ENCODE results near the gene NKAIN2. TPM values are rescaled to one million over a fixed set of nuclear protein-coding genes. Genes with fewer than 3 reads are reported as not detected.
A peak's percentile ranks its signal among the peaks of the same experiment; 100 is the strongest.

Gene NKAIN2
- total RNA-seq, 1 experiment from 2014 or later, result not detected

GRCh38 chr6:124829822-124830221 is 1026.2 kb downstream of the NKAIN2 start:
- H3K27ac ChIP-seq, result no peak overlapping the region
- no peak for DNase-seq (ENCODE audit: low read depth in 1 of 2, low spot score in 2 of 2)
- no peaks in the 10 kb centered on the region for H3K4me1 ChIP-seq (replicated peaks)
- no peaks in the 10 kb centered on the region for H3K36me3 ChIP-seq
- no peak overlapping the region for H3K4me3 ChIP-seq
- H3K27me3 ChIP-seq (replicated peaks), result no peaks in the 10 kb centered on the region
- no peaks in the 10 kb centered on the region for H3K9me3 ChIP-seq (replicated peaks)

GRCh38 chr6:124830506-124830905 is 1026.8 kb downstream of the NKAIN2 start:
- Histone ChIP-seq H3K27me3 (replicated peaks) (no peaks in the 10 kb centered on the region), H3K27ac (no peak overlapping the region), H3K4me1 (replicated peaks) (no peaks in the 10 kb centered on the region), H3K36me3 (no peaks in the 10 kb centered on the region), H3K4me3 (no peak overlapping the region), H3K9me3 (replicated peaks) (no peaks in the 10 kb centered on the region)
- DNase-seq (ENCODE audit: low read depth in 1 of 2, low spot score in 2 of 2), result no peak

- no peaks in the 10 kb centered on the region for H3K27me3 ChIP-seq (replicated peaks)
- no peak for DNase-seq (ENCODE audit: low read depth in 1 of 2, low spot score in 2 of 2)
- H3K36me3 ChIP-seq, result no peaks in the 10 kb centered on the region
- no peaks in the 10 kb centered on the region for H3K9me3 ChIP-seq (replicated peaks)
- H3K4me3 ChIP-seq, result no peak overlapping the region
- H3K4me1 ChIP-seq (replicated peaks), result no peaks in the 10 kb centered on the region
- H3K27ac ChIP-seq, result no peak overlapping the region
Observed at GRCh38 chr6:124854338-124854922, 1050.8 kb downstream of the NKAIN2 start.

GRCh38 chr6:124857746-124858145 is 1054.1 kb downstream of the NKAIN2 start:
- Histone ChIP-seq H3K36me3 (no peaks in the 10 kb centered on the region), H3K27me3 (replicated peaks) (no peaks in the 10 kb centered on the region), H3K4me1 (replicated peaks) (no peaks in the 10 kb centered on the region), H3K4me3 (no peak overlapping the region), H3K27ac (no peak overlapping the region), H3K9me3 (replicated peaks) (no peaks in the 10 kb centered on the region)
- DNase-seq (ENCODE audit: low read depth in 1 of 2, low spot score in 2 of 2), result no peak

GRCh38 chr6:124858564-124858963 is 1054.9 kb downstream of the NKAIN2 start:
- no peaks in the 10 kb centered on the region for H3K36me3 ChIP-seq
- DNase-seq (ENCODE audit: low read depth in 1 of 2, low spot score in 2 of 2), result no peak
- H3K9me3 ChIP-seq (replicated peaks), result no peaks in the 10 kb centered on the region
- no peaks in the 10 kb centered on the region for H3K27me3 ChIP-seq (replicated peaks)
- H3K27ac ChIP-seq, result no peak overlapping the region
- H3K4me1 ChIP-seq (replicated peaks), result no peaks in the 10 kb centered on the region
- H3K4me3 ChIP-seq, result no peak overlapping the region

- H3K27ac ChIP-seq, result no peak overlapping the region
- no peaks in the 10 kb centered on the region for H3K36me3 ChIP-seq
- no peaks in the 10 kb centered on the region for H3K4me1 ChIP-seq (replicated peaks)
- no peaks in the 10 kb centered on the region for H3K27me3 ChIP-seq (replicated peaks)
- H3K4me3 ChIP-seq, result no peak overlapping the region
- no peaks in the 10 kb centered on the region for H3K9me3 ChIP-seq (replicated peaks)
- no peak for DNase-seq (ENCODE audit: low read depth in 1 of 2, low spot score in 2 of 2)
Observed at GRCh38 chr6:124859366-124859765, 1055.7 kb downstream of the NKAIN2 start.

- Histone ChIP-seq H3K4me1 (replicated peaks) (no peaks in the 10 kb centered on the region), H3K27me3 (replicated peaks) (no peaks in the 10 kb centered on the region; the same call in 1 of the 2 replicates), H3K4me3 (no peak overlapping the region), H3K9me3 (replicated peaks) (no peaks in the 10 kb centered on the region), H3K27ac (no peak overlapping the region), H3K36me3 (no peaks in the 10 kb centered on the region)
- DNase-seq (ENCODE audit: low read depth in 1 of 2, low spot score in 2 of 2), result no peak
Observed at GRCh38 chr6:124866040-124866439, 1062.4 kb downstream of the NKAIN2 start.

- Histone ChIP-seq H3K4me1 (replicated peaks) (no peaks in the 10 kb centered on the region), H3K27me3 (replicated peaks) (no peaks in the 10 kb centered on the region; the same call in 1 of the 2 replicates), H3K27ac (no peak overlapping the region), H3K9me3 (replicated peaks) (no peaks in the 10 kb centered on the region), H3K4me3 (no peak overlapping the region), H3K36me3 (no peaks in the 10 kb centered on the region)
- DNase-seq (ENCODE audit: low read depth in 1 of 2, low spot score in 2 of 2), result no peak
Observed at GRCh38 chr6:124867121-124867520, 1063.5 kb downstream of the NKAIN2 start.

GRCh38 chr6:124868481-124868880 is 1064.8 kb downstream of the NKAIN2 start:
- DNase-seq (ENCODE audit: low read depth in 1 of 2, low spot score in 2 of 2), result no peak
- no peaks in the 10 kb centered on the region for H3K36me3 ChIP-seq

GRCh38 chr6:124869416-124869815 is 1065.8 kb downstream of the NKAIN2 start:
- DNase-seq (ENCODE audit: low read depth in 1 of 2, low spot score in 2 of 2), result no peak
- H3K9me3 ChIP-seq (replicated peaks), result no peaks in the 10 kb centered on the region
- H3K4me1 ChIP-seq (replicated peaks), result no peaks in the 10 kb centered on the region
- no peaks in the 10 kb centered on the region for H3K36me3 ChIP-seq
- H3K27me3 ChIP-seq (replicated peaks), result no peaks in the 10 kb centered on the region; the same call in 1 of the 2 replicates
- no peak overlapping the region for H3K27ac ChIP-seq
- H3K4me3 ChIP-seq, result no peak overlapping the region

More at GRCh38 chr6:124868481-124868880, 1064.8 kb downstream of the NKAIN2 start:
- Histone ChIP-seq H3K27ac (no peak overlapping the region), H3K9me3 (replicated peaks) (no peaks in the 10 kb centered on the region), H3K27me3 (replicated peaks) (no peaks in the 10 kb centered on the region; the same call in 1 of the 2 replicates), H3K4me1 (replicated peaks) (no peaks in the 10 kb centered on the region), H3K4me3 (no peak overlapping the region)

- DNase-seq (ENCODE audit: low read depth in 1 of 2, low spot score in 2 of 2), result peak in 1 of 2 experiments; percentile 42
- Histone ChIP-seq H3K9me3 (replicated peaks) (no peaks in the 10 kb centered on the region), H3K36me3 (no peaks in the 10 kb centered on the region), H3K27me3 (replicated peaks) (no peaks in the 10 kb centered on the region; the same call in 1 of the 2 replicates), H3K4me1 (replicated peaks) (no peaks in the 10 kb centered on the region), H3K4me3 (no peak overlapping the region), H3K27ac (no peak overlapping the region)
Observed at GRCh38 chr6:124870611-124871459, 1067.2 kb downstream of the NKAIN2 start.

GRCh38 chr6:124872361-124873065 is 1068.8 kb downstream of the NKAIN2 start:
- Histone ChIP-seq H3K27ac (no peak overlapping the region), H3K27me3 (replicated peaks) (no peaks in the 10 kb centered on the region; the same call in 1 of the 2 replicates), H3K36me3 (no peaks in the 10 kb centered on the region), H3K9me3 (replicated peaks) (no peaks in the 10 kb centered on the region), H3K4me1 (replicated peaks) (no peaks in the 10 kb centered on the region), H3K4me3 (no peak overlapping the region)
- no peak for DNase-seq (ENCODE audit: low read depth in 1 of 2, low spot score in 2 of 2)

GRCh38 chr6:124873066-124873410 is 1069.4 kb downstream of the NKAIN2 start:
- Histone ChIP-seq H3K36me3 (no peaks in the 10 kb centered on the region), H3K4me1 (replicated peaks) (no peaks in the 10 kb centered on the region), H3K9me3 (replicated peaks) (no peaks in the 10 kb centered on the region), H3K27ac (no peak overlapping the region), H3K27me3 (replicated peaks) (no peaks in the 10 kb centered on the region; the same call in 1 of the 2 replicates), H3K4me3 (no peak overlapping the region)
- DNase-seq (ENCODE audit: low read depth in 1 of 2, low spot score in 2 of 2), result no peak
